Stimulated activated naive CD4-positive, alpha-beta T cell (primary cell): Measurements from ENCODE around the gene TCF3.
A peak's percentile ranks its signal among the peaks of the same experiment; 100 is the strongest.
"Not testable (repeated sequence)": the region's sequence is repeated elsewhere in the genome, so short reads cannot be mapped to it uniquely, and the experiment has no call there.

ENCODE experiments used
- DNase-seq, 6 experiments: peaks; one replicate each; lab custom pipeline; 2025; lab: John Stamatoyannopoulos, UW

Gene TCF3

DNA sequence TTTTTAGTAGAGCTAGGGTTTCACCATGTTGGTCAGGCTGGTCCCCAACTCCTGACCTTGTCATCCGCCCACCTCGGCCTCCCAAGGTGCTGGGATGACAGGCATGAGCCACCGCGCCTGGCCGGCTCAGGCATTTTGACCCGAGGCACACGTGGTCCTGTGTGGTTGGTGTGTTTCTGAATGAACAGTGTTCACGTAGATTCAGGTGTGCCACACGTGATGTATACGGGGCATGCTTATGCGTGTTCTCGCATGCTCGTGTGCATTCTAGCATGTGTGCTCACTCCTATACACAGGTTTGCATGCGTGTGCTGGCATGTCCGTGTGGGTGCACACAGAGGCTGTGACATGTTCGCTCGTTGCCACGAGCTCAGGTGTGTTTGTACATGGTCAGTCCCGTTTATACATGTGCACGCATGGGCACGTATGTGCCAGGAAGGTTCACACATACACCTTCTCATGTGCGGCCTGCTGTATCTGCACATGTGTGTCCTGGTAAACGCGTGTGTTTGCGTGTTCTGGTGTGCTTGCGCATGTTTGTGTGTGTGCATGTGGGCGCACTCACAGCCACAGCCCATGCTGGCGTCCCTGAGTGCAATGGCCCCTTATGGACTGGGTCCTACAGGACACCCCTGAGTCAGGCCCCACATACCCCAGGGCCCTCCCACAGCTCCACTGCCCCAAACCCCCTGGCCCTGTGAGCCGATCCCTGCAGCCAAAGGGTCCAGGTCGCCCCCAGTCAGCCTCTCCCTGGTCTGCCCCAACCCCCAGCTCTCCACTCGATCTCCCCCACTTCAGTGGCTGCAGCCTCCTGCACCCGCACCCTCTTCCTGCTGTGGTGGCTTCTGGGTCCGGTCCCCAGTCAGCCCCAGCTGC, 20.6 kb upstream of the TCF3 start:
- DNase-seq = no peak

- peak in 4 of 6 experiments; percentile 18 to 63 (median 48) for DNase-seq
Observed at GRCh38 chr19:1672038-1672768, 19.8 kb upstream of the TCF3 start.

DNA sequence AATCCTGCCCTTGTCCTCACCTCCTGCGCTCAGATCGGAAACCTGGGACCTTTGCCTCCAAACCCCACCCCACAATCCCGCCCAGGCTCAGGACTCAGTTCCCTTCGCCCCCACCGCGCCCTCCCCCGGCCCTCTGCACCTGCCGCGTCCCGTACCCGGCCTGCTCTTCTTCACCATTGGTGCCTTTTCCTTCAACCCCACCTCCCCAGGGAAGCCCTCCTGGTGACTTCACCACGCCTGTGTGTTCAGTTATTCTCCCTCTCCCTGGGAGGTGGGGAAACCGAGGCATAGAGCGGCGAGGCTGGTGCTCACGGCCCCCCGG, 19.3 kb upstream of the TCF3 start:
- peak in 1 of 6 experiments; percentile 21 for DNase-seq

DNA sequence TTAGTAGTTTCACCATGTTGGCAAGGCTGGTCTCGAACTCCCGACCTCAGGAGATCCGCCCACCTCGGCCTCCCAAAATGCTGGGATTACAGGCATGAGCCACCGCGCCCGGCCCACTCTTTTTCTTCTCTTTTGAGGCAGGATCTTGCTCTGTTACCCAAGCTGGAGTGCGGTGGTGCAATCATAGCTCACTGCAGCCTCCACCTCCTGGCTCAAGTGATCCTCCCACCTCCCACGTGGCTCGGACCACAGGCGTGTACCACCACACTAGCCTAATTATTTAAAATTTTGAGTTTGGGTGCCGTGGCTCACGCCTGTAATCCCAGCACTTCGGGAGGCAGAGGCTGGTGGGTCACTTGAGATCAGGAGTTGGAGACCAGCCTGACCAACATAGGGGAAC, 18.3 kb upstream of the TCF3 start:
- not testable (repeated sequence) for DNase-seq

DNA sequence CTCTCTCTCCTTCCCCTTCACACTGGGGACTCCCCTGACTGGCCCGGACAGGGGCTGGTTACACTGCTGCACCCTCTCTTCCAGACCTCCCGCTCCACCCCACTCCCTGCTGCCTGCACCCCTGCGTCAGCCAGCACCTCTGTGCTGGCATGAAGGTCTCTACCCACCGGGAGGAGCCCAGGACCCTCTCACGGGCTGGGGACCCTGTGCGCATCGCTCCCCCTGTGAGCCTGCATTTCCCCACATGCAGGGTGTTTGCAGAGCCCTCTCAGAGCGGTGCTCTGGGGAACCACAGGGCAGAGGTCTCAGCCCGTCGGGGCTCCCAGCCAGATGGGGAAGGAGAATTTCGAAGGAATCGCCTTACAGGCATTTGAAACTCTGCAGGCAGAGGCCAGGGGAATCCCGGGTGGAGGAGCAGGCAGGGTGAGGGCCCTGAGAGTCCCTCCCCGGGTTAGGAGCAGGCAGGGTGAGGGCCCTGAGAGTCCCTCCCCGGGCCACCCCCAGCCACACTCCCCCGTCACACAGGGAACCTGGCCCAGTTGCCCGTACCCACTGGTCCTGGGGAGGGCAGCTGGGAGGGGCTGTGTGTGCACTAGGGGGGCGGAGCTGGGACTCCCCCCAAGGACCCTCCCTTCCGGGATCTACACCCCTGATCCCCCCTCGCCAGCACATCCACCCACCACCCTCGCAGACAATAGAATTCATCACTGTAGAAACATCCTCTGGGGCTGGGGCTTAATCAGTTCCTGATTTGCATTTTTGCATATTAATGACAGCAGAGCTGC, 16.3 kb upstream of the TCF3 start:
- peak in 2 of 6 experiments; percentile 14 to 16 for DNase-seq

GRCh38 chr19:1668048-1668485, 15.7 kb upstream of the TCF3 start:
- no peak for DNase-seq

- DNase-seq = no peak
Observed at GRCh38 chr19:1665565-1666047, 13.2 kb upstream of the TCF3 start.

DNA sequence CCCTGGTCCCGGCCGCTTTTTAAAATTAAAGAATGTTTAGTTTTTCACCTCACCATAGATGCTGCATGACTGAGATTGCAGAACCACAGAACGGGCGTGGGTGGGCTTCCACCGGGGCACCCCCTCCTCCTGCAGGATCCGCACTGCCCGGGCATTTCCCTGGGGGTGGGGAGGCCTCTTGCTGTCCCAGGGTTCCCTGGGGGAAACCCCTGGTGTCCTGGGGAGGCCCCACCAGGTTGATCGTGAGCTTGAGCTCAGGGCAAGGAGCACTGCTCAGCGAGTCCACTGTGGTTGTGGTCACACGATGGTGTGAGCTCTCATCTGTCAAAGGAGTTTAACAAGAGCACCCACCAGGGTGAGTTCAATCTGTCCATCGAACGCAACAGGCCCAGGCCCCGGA, 11.4 kb upstream of the TCF3 start:
- DNase-seq = no peak

DNA sequence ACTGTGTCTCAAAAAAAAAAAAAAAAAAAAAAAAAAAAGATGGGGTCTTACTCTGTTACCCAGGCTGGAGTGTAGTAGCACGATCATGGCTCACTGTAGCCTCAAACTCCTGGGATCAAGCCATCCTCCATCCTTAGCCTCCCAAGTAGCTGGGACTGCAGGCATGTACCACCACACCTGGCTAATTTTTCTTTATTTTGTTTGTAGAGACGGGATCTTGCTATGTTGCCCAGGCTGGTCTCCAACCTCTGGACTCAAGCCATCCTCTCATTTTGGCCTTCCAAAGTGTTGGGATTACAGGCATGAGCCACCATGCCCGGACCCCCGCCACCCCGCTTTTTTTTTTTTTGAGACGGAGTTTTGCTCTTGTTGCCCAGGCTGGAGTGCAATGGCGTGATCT, 10.8 kb upstream of the TCF3 start:
- DNase-seq = not testable (repeated sequence)

GRCh38 chr19:1661995-1662394, 9.6 kb upstream of the TCF3 start:
- DNase-seq = no peak

- DNase-seq = no peak
Observed at GRCh38 chr19:1659084-1659427, 6.6 kb upstream of the TCF3 start.

DNA sequence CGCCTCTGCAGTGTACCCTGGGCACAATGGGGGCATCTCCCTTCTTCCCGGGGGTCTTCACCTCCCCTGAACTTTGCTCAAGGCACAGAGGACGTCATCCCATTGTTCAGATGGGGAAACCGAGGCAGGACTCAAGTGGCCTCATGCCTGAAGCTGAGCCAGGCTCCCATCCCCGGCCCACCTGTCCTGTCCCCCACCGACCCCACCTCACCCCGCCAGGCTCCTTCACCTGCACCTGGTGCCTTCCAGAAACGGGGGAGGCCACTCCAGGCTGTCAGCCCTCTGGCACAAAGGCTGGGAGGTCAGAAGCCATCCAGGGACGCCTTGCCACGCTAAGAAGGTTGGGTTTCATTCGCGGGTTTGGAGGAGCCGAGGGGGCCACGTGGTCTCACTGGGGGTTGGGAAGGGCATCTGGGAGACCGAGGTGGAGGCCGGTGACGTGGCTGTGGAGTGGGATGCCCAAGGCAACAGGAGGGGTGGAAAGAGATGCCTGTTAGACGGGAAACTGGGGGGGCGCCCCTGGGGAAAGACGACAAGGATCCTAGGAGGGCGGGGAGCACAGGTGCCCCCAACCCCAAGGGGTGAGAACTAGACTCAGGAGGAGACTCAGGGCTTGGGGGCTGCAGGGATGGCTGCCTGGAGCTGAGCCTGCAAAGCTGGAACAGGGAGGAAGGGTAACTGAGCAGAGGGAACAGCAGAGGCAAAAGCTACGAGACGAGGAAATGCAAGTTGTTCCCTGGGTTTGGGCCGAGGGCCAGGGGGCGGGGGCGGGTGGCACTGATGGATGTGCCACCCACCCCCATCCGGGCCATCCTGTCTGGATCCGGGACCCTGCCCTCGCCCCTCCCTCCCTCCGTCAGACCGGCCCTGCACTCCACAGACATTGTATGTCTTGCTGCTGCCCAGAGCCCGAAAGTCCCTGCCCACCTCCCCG, 6.0 kb upstream of the TCF3 start:
- DNase-seq = no peak

DNA sequence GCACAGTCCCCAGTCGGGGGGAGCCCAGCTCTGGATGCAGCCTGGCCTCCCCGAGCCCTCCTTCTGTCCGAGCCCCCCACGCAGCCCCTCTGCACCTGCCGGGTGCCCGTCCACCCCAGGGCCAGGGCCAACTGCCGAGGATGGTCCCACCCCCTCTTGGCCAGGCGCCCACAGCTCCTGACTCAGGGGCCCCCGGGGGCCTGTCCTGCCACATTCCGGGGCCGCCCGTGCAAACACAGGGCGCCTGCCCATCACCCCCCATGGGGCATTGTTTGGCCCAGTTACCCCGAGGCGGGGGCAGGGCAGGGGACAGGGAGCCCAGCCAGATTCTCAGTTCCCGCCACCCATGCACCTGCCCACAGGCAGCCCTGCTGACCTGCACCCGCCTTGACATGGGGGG, 5.3 kb upstream of the TCF3 start:
- DNase-seq = no peak

- no peak for DNase-seq
Observed at GRCh38 chr19:1656988-1657536, 4.6 kb upstream of the TCF3 start.

DNA sequence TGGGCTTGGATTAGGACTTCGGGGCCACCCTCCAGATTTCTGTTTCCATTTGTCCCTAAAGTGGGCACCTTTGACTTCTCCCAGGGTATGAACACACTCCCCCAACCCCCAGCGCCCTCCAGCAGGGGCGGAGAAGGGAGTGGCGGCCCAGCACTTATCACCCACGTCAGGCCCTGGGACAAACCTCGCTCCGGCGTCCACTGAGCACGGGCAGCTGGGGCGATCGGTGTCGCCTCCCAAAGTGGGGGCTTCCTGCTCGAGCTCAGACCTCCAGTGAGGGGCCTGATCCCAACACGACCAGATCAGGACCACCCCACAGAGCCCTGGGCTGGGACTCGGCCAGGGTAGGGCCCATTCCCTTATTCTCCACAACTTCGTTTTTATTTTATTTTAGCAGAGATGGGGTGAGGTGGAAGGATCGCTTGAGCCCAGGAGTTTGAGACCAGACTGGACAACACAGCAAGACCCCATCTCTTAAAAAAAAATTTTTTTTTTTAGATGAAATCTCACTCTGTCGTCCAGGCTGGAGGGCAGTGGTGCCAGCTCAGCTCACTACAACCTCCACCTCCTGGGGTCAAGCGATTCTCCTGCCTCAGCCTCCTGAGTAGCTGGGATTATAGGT, 3.7 kb upstream of the TCF3 start:
- DNase-seq = no peak

GRCh38 chr19:1655131-1655981, 2.9 kb upstream of the TCF3 start:
- DNase-seq = no peak

DNA sequence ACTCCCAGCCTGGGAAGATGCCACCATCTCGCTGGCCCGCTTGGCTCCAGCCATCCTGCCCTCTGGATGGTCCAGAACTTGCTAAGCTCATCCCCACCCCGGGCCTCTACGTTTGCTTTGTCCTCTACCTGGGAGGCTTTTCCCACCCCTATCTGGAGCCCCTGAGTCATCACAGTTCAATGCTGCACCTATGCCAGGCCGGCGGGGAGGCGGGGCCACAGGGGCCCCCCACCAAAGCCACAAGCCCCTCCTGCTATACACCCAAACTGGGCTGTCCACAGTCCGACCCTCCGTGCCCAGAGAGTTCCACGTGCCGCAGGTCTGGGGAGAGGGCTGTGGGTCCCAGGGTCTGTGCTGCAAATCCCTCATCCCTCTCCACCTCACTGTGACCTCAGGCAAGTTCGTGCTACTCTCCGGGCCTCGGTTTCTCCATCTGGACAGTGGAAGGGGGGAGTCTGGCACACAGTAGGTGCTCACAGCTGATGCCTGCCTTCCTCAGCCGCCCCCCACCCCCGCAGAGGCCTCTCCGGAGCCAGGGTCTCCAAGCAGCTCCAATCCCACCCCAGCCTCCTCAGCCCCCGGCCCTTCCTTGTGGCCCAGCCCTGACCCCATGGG, 1.9 kb upstream of the TCF3 start:
- DNase-seq = no peak

DNA sequence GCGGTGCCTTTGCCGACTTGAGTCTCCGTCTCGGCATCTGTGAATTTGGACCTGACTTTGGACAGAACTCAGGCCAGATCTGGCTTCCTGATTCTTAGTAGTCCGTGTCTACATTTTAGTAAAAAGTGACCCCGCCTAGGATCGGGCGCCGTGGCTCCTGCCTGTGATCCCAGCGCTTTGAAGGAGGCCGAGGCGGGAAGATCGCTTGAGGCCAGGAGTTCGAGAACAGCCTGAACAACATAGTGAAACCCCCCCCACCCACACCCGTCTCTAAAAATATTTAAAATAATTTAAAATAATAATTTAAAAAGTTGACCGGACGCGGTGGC, 849 bp upstream of the TCF3 start:
- DNase-seq = no peak

GRCh38 chr19:1651568-1652291, 685 bp downstream of the TCF3 start:
- peak; percentile 28 to 74 (median 57) for DNase-seq
